Measurements from ENCODE around the gene MAST3. TPM values are rescaled to one million over a fixed set of nuclear protein-coding genes. Genes with fewer than 3 reads are reported as not detected.
"Not testable (repeated sequence)": the region's sequence is repeated elsewhere in the genome, so short reads cannot be mapped to it uniquely, and the experiment has no call there.

MAST3 gene
- total RNA-seq, 2 donors from 2014 or later = 30.3 to 31.4 TPM

- Mint-ChIP-seq H3K27me3 (no peaks in the 10 kb centered on the region), H3K4me1 (ENCODE audit: low read depth in 2 of 2) (peaks cover 15 to 19% of the 10 kb centered on the region in 2 donors), H3K4me3 (no peak overlapping the region), H3K36me3 (no peaks in the 10 kb centered on the region), H3K9me3 (no peaks in the 10 kb centered on the region), H3K27ac (no peak overlapping the region)
- ATAC-seq (no peak), DNase-seq (ENCODE audit: low spot score) (no peak)
These were observed 60.9 kb downstream of the MAST3 start for GRCh38 chr19:18158467-18158866.

GRCh38 chr19:18159059-18159616 is 61.6 kb downstream of the MAST3 start:
- H3K4me1 Mint-ChIP-seq (ENCODE audit: low read depth in 2 of 2) = peaks cover 12 to 14% of the 10 kb centered on the region in 2 donors
- not testable (repeated sequence) for H3K9me3 Mint-ChIP-seq; DNase-seq (ENCODE audit: low spot score); H3K36me3 Mint-ChIP-seq; H3K27me3 Mint-ChIP-seq; ATAC-seq; H3K4me3 Mint-ChIP-seq; H3K27ac Mint-ChIP-seq

DNA sequence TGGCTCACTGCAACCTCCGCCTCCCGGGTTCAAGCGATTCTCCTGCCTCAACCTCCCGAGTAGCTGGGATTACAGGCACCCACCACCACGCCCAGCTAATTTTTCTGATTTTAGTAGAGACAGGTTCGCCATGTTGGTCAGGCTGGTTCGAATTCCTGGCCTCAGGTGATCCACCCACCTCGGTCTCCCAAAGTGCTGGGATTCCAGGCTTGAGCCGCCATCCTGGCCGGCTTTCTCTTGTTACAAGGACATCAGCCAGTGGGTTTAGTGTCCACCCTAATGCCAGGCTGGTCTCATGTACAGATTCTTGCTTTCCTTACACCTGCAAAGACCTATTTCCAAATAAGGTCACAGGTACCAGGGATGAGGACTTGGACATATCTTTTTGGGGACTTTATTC is 62.2 kb downstream of the MAST3 start:
- H3K9me3 Mint-ChIP-seq = no peaks in the 10 kb centered on the region
- DNase-seq (ENCODE audit: low spot score) (no peak), ATAC-seq (no peak)
- H3K4me3 Mint-ChIP-seq = no peak overlapping the region
- H3K27me3 Mint-ChIP-seq = no peaks in the 10 kb centered on the region
- no peaks in the 10 kb centered on the region for H3K36me3 Mint-ChIP-seq
- H3K4me1 Mint-ChIP-seq (ENCODE audit: low read depth in 2 of 2) = peaks cover 7 to 10% of the 10 kb centered on the region in 2 donors
- H3K27ac Mint-ChIP-seq = no peak overlapping the region

DNA sequence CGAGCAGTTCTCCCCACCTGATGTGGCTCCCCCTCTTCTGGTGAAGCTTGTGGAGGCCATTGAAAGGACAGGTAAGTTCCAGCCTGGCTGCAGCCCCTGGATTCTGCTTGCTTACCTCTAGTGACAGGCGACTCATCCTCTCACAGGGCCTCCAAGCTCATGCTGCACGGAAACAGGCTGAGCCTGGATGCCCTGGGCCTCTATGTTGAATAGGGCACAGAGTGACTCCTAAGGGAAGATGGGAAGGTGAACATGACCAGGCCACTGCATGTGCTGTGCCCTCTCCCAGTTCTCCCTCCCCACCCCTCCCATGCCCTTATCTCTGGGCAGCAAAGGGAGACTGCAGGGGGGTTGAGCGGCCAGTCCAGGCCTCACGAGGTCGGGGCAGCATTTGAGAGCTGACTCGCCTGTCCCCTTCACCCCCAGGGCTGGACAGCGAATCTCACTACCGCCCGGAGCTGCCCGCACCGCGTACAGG is 63.0 kb downstream of the MAST3 start:
- Mint-ChIP-seq H3K4me1 (ENCODE audit: low read depth in 2 of 2) (peaks cover 7 to 10% of the 10 kb centered on the region in 2 donors), H3K27me3 (no peaks in the 10 kb centered on the region), H3K9me3 (no peaks in the 10 kb centered on the region), H3K4me3 (peak overlapping the region; percentile 68), H3K36me3 (peaks cover 1% of the 10 kb centered on the region), H3K27ac (no peak overlapping the region)
- no peak for ATAC-seq
- DNase-seq (ENCODE audit: low spot score) = no peak

DNA sequence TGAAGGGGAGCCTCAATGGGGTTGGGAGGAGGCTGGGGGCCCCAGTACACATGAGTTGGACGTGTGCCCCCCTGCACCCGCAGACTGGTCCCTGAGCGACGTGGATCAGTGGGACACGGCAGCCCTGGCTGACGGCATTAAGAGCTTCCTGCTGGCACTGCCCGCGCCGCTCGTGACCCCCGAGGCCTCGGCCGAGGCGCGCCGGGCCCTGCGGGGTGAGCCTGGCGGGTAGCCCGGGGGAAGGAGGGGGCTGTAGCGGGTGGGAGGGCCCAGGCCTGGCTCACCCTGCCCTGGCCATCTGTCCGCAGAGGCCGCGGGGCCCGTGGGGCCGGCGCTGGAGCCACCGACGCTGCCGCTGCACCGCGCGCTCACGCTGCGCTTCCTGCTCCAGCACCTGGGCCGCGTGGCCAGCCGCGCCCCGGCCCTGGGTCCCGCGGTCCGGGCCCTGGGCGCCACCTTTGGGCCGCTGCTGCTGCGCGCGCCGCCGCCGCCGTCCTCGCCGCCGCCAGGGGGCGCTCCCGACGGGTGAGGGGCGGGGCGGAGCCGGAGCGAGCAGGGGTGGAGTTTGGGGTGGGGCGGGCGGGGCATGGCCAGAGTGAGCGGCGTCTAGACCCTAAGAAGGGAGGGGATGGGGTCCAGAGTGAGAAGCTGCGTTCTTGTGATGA is 63.5 kb downstream of the MAST3 start:
- ATAC-seq (peak; percentile 95 to 96), DNase-seq (ENCODE audit: low spot score) (peak; percentile 88)
- Mint-ChIP-seq H3K27ac (no peak overlapping the region), H3K27me3 (no peaks in the 10 kb centered on the region), H3K36me3 (peaks cover 7% of the 10 kb centered on the region), H3K4me1 (ENCODE audit: low read depth in 2 of 2) (peaks cover 9% of the 10 kb centered on the region in 2 donors), H3K9me3 (no peaks in the 10 kb centered on the region), H3K4me3 (peak overlapping the region; percentile 68)

GRCh38 chr19:18161636-18162002 is 64.0 kb downstream of the MAST3 start:
- H3K4me1 Mint-ChIP-seq (ENCODE audit: low read depth in 2 of 2) = peaks cover 5% of the 10 kb centered on the region in 2 donors
- H3K4me3 Mint-ChIP-seq = no peak overlapping the region
- H3K36me3 Mint-ChIP-seq = peaks cover 7% of the 10 kb centered on the region
- no peaks in the 10 kb centered on the region for H3K27me3 Mint-ChIP-seq
- H3K27ac Mint-ChIP-seq = no peak overlapping the region
- no peaks in the 10 kb centered on the region for H3K9me3 Mint-ChIP-seq
- ATAC-seq (peak in 1 of 2 donors; percentile 2), DNase-seq (ENCODE audit: low spot score) (no peak)

- DNase-seq (ENCODE audit: low spot score) (no peak), ATAC-seq (no peak)
- Mint-ChIP-seq H3K4me1 (ENCODE audit: low read depth in 2 of 2) (peaks cover 5 to 8% of the 10 kb centered on the region in 2 donors), H3K4me3 (no peak overlapping the region), H3K9me3 (no peaks in the 10 kb centered on the region), H3K27me3 (no peaks in the 10 kb centered on the region), H3K36me3 (peaks cover 7% of the 10 kb centered on the region), H3K27ac (no peak overlapping the region)
These were observed 66.5 kb downstream of the MAST3 start for GRCh38 chr19:18164072-18164471.

GRCh38 chr19:18165794-18166544 is 68.4 kb downstream of the MAST3 start:
- H3K9me3 Mint-ChIP-seq = no peaks in the 10 kb centered on the region
- H3K4me3 Mint-ChIP-seq = no peak overlapping the region
- no peak for ATAC-seq
- peaks cover 0 to 6% of the 10 kb centered on the region in 2 donors for H3K4me1 Mint-ChIP-seq (ENCODE audit: low read depth in 2 of 2)
- H3K27me3 Mint-ChIP-seq = no peaks in the 10 kb centered on the region
- H3K27ac Mint-ChIP-seq = no peak overlapping the region
- DNase-seq (ENCODE audit: low spot score) = peak; percentile 15
- H3K36me3 Mint-ChIP-seq = peaks cover 7% of the 10 kb centered on the region

- Mint-ChIP-seq H3K4me1 (ENCODE audit: low read depth in 2 of 2) (peaks cover 5 to 12% of the 10 kb centered on the region in 2 donors), H3K4me3 (no peak overlapping the region), H3K27me3 (no peaks in the 10 kb centered on the region), H3K36me3 (peaks cover 7% of the 10 kb centered on the region), H3K27ac (no peak overlapping the region), H3K9me3 (no peaks in the 10 kb centered on the region)
- peak; percentile 29 for DNase-seq (ENCODE audit: low spot score)
- ATAC-seq = no peak
These were observed 69.4 kb downstream of the MAST3 start for GRCh38 chr19:18167011-18167410.

DNA sequence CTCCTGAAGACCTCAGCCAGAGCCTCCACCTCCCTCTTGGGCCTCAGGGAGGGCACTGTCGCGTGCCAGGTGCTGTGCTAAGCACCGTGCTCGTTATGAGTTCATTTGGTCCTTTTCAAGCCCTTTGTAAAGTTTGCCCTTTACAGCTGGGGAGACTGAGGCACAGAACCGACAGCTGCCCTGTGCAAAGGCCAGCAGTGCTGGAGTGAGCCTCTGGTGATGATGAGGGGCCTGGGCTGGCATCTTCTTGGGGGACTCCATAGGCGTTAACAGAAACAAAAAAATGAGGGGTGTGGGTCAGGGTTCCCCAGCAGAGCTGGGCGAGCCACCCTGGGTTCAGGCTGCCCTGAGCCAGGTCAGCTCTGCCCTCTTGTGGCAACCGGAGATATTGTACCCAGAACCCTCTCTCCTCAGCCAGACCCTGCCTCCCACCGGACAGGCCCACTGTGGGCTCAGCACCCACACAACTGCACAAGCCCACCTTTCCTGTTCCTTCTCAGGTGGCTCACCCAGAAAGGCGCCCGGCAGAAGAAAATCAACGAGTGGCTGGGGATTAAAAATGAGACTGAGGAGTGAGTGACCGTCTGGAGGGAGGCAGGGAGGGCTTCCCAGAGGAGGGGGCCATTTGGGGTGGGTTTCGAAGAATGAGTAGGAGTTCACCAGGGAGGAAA is 70.5 kb downstream of the MAST3 start:
- ATAC-seq (peak; percentile 77 to 85), DNase-seq (ENCODE audit: low spot score) (no peak)
- H3K9me3 Mint-ChIP-seq = no peaks in the 10 kb centered on the region
- no peaks in the 10 kb centered on the region for H3K27me3 Mint-ChIP-seq
- H3K4me1 Mint-ChIP-seq (ENCODE audit: low read depth in 2 of 2) = peaks cover 11 to 18% of the 10 kb centered on the region in 2 donors
- H3K27ac Mint-ChIP-seq = no peak overlapping the region
- peaks cover 7% of the 10 kb centered on the region for H3K36me3 Mint-ChIP-seq
- H3K4me3 Mint-ChIP-seq = no peak overlapping the region

DNA sequence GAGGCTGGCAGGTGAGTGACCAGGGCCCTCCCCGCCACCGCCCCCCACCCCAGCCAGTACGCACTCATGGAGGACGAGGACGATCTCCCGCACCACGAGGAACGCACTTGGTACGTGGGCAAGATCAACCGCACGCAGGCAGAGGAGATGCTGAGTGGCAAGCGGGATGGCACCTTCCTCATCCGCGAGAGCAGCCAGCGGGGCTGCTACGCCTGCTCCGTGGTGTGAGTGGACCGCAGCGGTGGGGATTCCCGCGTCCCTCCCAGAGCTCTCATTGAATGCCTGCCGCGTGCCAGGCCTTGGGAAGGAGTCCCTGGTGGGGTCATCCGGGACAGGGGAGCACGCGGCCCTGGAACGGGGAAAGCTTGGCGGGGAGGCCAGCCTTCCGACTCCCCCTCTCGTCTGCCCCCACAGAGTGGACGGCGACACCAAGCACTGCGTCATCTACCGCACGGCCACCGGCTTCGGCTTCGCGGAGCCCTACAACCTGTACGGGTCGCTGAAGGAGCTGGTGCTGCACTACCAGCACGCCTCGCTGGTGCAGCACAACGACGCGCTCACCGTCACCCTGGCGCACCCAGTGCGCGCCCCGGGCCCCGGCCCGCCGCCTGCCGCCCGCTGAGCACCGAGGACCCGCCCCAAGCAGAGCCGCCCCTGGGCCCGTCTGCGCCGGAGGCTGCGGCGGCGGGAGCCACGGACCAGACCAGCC is 71.2 kb downstream of the MAST3 start:
- Mint-ChIP-seq H3K4me3 (no peak overlapping the region), H3K27me3 (no peaks in the 10 kb centered on the region), H3K36me3 (peaks cover 7% of the 10 kb centered on the region), H3K4me1 (ENCODE audit: low read depth in 2 of 2) (peaks cover 13 to 20% of the 10 kb centered on the region in 2 donors), H3K9me3 (no peaks in the 10 kb centered on the region), H3K27ac (no peak overlapping the region)
- DNase-seq (ENCODE audit: low spot score) = peak; percentile 60
- ATAC-seq = no peak

DNA sequence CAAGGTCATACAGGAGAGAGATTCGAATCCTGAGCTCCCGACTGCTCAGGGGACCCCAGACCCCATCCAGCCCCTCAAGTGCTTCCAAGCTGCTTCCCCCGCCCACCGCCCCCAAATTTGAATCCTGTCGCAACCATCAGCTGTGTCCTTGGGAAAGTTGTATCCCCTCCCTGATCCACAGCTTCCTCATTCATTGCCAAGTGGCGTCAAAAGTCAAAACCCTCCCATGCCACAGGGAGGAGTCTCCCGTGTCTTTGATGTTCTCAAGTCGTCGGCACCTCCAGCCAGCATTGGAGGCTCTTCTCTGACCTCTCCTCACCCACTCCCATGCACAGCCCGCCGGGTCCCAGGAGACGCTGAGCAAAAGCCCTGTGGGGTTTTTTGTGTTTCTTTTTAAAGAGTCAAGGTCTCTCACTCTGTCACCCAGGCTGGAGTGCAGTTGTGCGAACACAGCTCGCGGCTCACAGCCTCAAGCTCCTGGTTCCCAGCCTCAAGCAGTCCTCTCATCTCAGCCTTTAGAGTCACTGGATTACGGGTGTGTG is 73.2 kb downstream of the MAST3 start:
- H3K4me1 Mint-ChIP-seq (ENCODE audit: low read depth in 2 of 2) = peaks cover 25 to 28% of the 10 kb centered on the region in 2 donors
- DNase-seq (ENCODE audit: low spot score) (peak; percentile 26), ATAC-seq (no peak)
- H3K36me3 Mint-ChIP-seq = peaks cover 3% of the 10 kb centered on the region
- H3K27me3 Mint-ChIP-seq = no peaks in the 10 kb centered on the region
- no peak overlapping the region for H3K4me3 Mint-ChIP-seq
- no peaks in the 10 kb centered on the region for H3K9me3 Mint-ChIP-seq
- H3K27ac Mint-ChIP-seq = peak overlapping the region; percentile 18 to 95
